SK-N-MC (cell line): ENCODE results near the gene GOLPH3.

Source experiments
- EZH2 ChIP-seq: fragments of 200-600 bp; sonication (generic); IDR thresholded peaks from one replicate; pipeline ENCODE4 v1.6.1; 2017; ENCODE audit warnings: antibody characterized with exemption
- FOXP2 ChIP-seq: optimal IDR thresholded peaks from 2 replicates; pipeline ENCODE3; 2011; ENCODE audit warnings: mild to moderate bottlenecking, moderate library complexity; ENCODE audit not compliant: insufficient read depth; ENCODE audit errors: extremely low read length, control extremely low read depth

- no peak for TF ChIP-seq EZH2
- no peak for TF ChIP-seq FOXP2
Measured at GRCh38 chr5:32151198-32151597, 22.9 kb downstream of the GOLPH3 start.
